Measurements from ENCODE around the gene MKI67.
A peak's percentile ranks its signal among the peaks of the same experiment; 100 is the strongest.

Gene MKI67

GRCh38 chr10:128080641-128081040 is 45.6 kb downstream of the MKI67 start:
- DNase-seq = no peak

GRCh38 chr10:128080231-128080630 is 46.0 kb downstream of the MKI67 start:
- DNase-seq = no peak

- no peak for DNase-seq
Measured at GRCh38 chr10:128078136-128078969, 47.9 kb downstream of the MKI67 start.

- DNase-seq = no peak
Measured at GRCh38 chr10:128077155-128077875, 48.9 kb downstream of the MKI67 start.

GRCh38 chr10:128074589-128074988 is 51.6 kb downstream of the MKI67 start:
- DNase-seq = no peak

GRCh38 chr10:128073890-128074289 is 52.3 kb downstream of the MKI67 start:
- no peak for DNase-seq

- DNase-seq = no peak
Measured at GRCh38 chr10:128072941-128073645, 53.1 kb downstream of the MKI67 start.

- no peak for DNase-seq
Measured at GRCh38 chr10:128072046-128072445, 54.2 kb downstream of the MKI67 start.

- DNase-seq = no peak
Measured at GRCh38 chr10:128071417-128071782, 54.8 kb downstream of the MKI67 start.

- no peak for DNase-seq
Measured at GRCh38 chr10:128070721-128071416, 55.4 kb downstream of the MKI67 start.

GRCh38 chr10:128070161-128070560 is 56.1 kb downstream of the MKI67 start:
- no peak for DNase-seq

GRCh38 chr10:128069351-128070051 is 56.7 kb downstream of the MKI67 start:
- peak; percentile 28 for DNase-seq

- DNase-seq = no peak
Measured at GRCh38 chr10:128068398-128069285, 57.6 kb downstream of the MKI67 start.

GRCh38 chr10:128067691-128068397 is 58.4 kb downstream of the MKI67 start:
- DNase-seq = no peak

- no peak for DNase-seq
Measured at GRCh38 chr10:128066870-128067382, 59.3 kb downstream of the MKI67 start.

GRCh38 chr10:128065881-128066534 is 60.2 kb downstream of the MKI67 start:
- no peak for DNase-seq

GRCh38 chr10:128064970-128065580 is 61.1 kb downstream of the MKI67 start:
- no peak for DNase-seq

- no peak for DNase-seq
Measured at GRCh38 chr10:128064108-128064969, 61.9 kb downstream of the MKI67 start.
